H1 (cell line): ENCODE data around the gene GOLGA3. TPM values are rescaled to one million over a fixed set of nuclear protein-coding genes. Genes with fewer than 3 reads are reported as not detected.

ENCODE experiments used
- ATF3 ChIP-seq: IDR thresholded peaks from 2 replicates; pipeline ENCODE4 v1.6.1; 2011; ENCODE audit warnings: low read depth, mild to moderate bottlenecking, low read length; ENCODE audit not compliant: insufficient read depth
- CHD1 ChIP-seq: IDR thresholded peaks from 2 replicates; pipeline ENCODE4 v1.6.1; 2012; ENCODE audit warnings: low read depth, low read length, improper control_type of control experiment
- GTF2F1 ChIP-seq: IDR thresholded peaks from 2 replicates; pipeline ENCODE4 v1.6.1; 2012; ENCODE audit warnings: low read depth, low read length, improper control_type of control experiment, borderline replicate concordance
- HDAC2 ChIP-seq, 2 experiments: fragments of 300-600 bp in 1 of 2; sonication (generic) in 1 of 2; IDR thresholded peaks; 2 replicates each; pipeline ENCODE4 v1.6.1; 2011 to 2012; ENCODE audit warnings: low read depth in 2 of 2, low read length in 2 of 2, mild to moderate bottlenecking in 2 of 2, moderate library complexity in 2 of 2, borderline replicate concordance in 1 of 2, inconsistent platforms in 1 of 2
- SIN3A ChIP-seq, 2 experiments: IDR thresholded peaks in 1 of 2; conservative IDR thresholded peaks in 1 of 2; 2 replicates each; pipeline ENCODE4 v1.6.1; 2011 to 2012; ENCODE audit warnings: low read length in 2 of 2, improper control_type of control experiment in 1 of 2, low read depth in 1 of 2, mild to moderate bottlenecking in 1 of 2
- SIRT6 ChIP-seq: IDR thresholded peaks from one replicate; pipeline ENCODE4 v1.7.1; 2012; ENCODE audit warnings: low read length, inconsistent platforms
- SP1 ChIP-seq: IDR thresholded peaks from 2 replicates; pipeline ENCODE4 v1.6.1; 2011; ENCODE audit warnings: low read depth, low read length
- SP4 ChIP-seq: IDR thresholded peaks from 2 replicates; pipeline ENCODE4 v1.6.1; 2012; ENCODE audit warnings: low read length, inconsistent platforms
- polyA plus RNA-seq, 7 experiments: library from polyadenylated mRNA; depleted of rRNA in 3 of 7; stranded (reverse) in 5 of 7; unstranded in 2 of 7; fragments of >200 nt in 5 of 7; fragments of 200-250 nt in 2 of 7; gene quantifications; 1 replicate in 5 of 7; 2 replicates in 1 of 7; 4 replicates in 1 of 7; pipeline versions ENCODE4 v1.2.1 to v1.2.3, GENCODE V29; 2011 to 2013; ENCODE audit warnings: missing spikeins in 2 of 7, mixed read lengths in 2 of 7
- small RNA-seq: library from polyadenylated mRNA; stranded (forward); fragments of <200 nt; extraction: miRNeasy Mini kit (QIAGEN cat#:217004); gene quantifications from one replicate; pipeline ENCODE3, GENCODE V24; 2013; ENCODE audit not compliant: insufficient read depth
- total RNA-seq: library from RNA; stranded (reverse); fragmentation: NEBNext Ultra II Directional; extraction: Animal tissue kit (Norgen Biotek cat#: 25700); gene quantifications from 2 replicates; pipeline ENCODE4 v1.2.1, GENCODE V29; 2021
- TF ChIP-seq, protein P1 (sequence below): IDR thresholded peaks from 2 replicates; pipeline ENCODE4 v1.6.1; 2012; ENCODE audit warnings: inconsistent platforms

The GOLGA3 gene
- total and polyA plus RNA-seq, 2 of the 8 experiments (the other 6 are each of a cell fraction or from before 2014, with no cell fraction given) = 6.4 to 33.1 TPM

DNA sequence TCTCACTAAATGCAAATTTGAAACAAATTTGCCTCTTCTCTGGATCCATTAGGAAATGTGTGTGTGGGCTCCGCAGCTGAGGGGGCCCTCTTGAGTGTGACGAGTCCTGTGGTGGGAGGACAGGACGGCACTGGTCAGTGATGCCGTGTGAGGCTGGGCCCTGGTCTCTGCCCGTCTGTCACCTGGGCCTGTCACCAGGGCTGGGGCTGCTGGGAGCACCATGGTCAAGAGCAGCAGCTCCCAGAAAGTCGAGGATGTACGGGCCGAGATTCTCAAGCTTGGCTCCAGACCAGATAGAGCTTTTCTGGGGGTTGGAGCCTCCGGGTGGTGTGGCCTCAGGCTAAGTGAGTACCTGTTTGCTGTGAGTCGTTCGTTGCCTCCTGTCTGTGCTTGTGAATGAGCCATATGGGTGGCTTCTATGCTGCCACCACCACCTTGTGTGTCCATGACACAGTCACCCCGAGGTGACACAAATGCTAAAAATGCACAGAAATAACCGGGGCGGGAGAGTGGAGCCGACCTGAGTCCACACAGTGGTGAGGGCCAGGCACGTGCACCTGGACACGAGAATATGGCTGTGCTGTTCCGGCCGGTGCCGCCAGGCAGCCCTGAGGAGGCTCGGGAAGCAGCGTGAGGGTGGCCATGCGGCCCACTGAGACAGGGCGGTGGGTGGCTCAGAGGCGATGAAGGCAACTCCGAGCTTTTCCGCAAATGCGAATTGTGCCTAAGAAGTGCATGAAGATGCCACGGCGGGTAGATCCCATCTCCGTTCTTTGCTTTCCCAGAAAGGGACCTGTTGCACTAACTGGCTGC lies 109.3 kb downstream of the GOLGA3 start (continued):
- TF ChIP-seq HDAC2 (IDR thresholded peaks at IDR 0.05; ENCODE audit: borderline replicate concordance in 1 of 2, low read depth in 2 of 2, low read length in 2 of 2) = no peak
- TF ChIP-seq SIRT6 = no peak
- TF ChIP-seq SIN3A (conservative IDR thresholded peaks at IDR 0.05 in 1 of 2, IDR thresholded peaks at IDR 0.05 in 1 of 2; ENCODE audit: low read depth in 1 of 2, low read length in 2 of 2) = no peak
- TF ChIP-seq, protein P1, sequence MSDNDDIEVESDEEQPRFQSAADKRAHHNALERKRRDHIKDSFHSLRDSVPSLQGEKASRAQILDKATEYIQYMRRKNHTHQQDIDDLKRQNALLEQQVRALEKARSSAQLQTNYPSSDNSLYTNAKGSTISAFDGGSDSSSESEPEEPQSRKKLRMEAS = no peak
- no peak for TF ChIP-seq SP1
- no peak for TF ChIP-seq CHD1
- no peak for TF ChIP-seq ATF3
- no peak for TF ChIP-seq SP4
- no peak for TF ChIP-seq GTF2F1
- TF ChIP-seq, all 59 proteins: peak for 0

Small RNA genes lying within 50 kb of the gene (small RNA-seq; reads per million reads assigned to genes)
- gene RNA5SP379 = not detected

Other genes starting within 250 kb of the GOLGA3 start
- not detected in 2 replicates for gene LRCOL1, start 218.3 kb downstream of the GOLGA3 start, total RNA-seq
- gene LRCOL1, start 218.3 kb downstream of the GOLGA3 start, polyA plus RNA-seq (2011; rRNA removed) = 0.42 TPM in 1 of 2 replicates, not detected in the other
- gene P2RX2, start 210.1 kb downstream of the GOLGA3 start, total RNA-seq = 0.84 and 1.5 TPM in 2 replicates
- 2.2 and 6.3 TPM in 2 replicates for gene P2RX2, start 210.1 kb downstream of the GOLGA3 start, polyA plus RNA-seq (2011; rRNA removed)
- 111 and 115 TPM in 2 replicates for gene POLE, start 141.5 kb downstream of the GOLGA3 start, total RNA-seq
- 59.7 and 93.1 TPM in 2 replicates for gene POLE, start 141.5 kb downstream of the GOLGA3 start, polyA plus RNA-seq (2011; rRNA removed)
- 15.1 and 17.5 TPM in 2 replicates for gene PXMP2, start 141.3 kb downstream of the GOLGA3 start, total RNA-seq
- 13.8 and 19.5 TPM in 2 replicates for gene PXMP2, start 141.3 kb downstream of the GOLGA3 start, polyA plus RNA-seq (2011; rRNA removed)
- 84.0 and 92.7 TPM in 2 replicates for gene PGAM5, start 118.0 kb downstream of the GOLGA3 start, total RNA-seq
- 66.4 and 78.7 TPM in 2 replicates for gene PGAM5, start 118.0 kb downstream of the GOLGA3 start, polyA plus RNA-seq (2011; rRNA removed)
- 58.2 and 64.9 TPM in 2 replicates for gene ANKLE2, start 67.0 kb downstream of the GOLGA3 start, total RNA-seq
- 41.0 and 56.0 TPM in 2 replicates for gene ANKLE2, start 67.0 kb downstream of the GOLGA3 start, polyA plus RNA-seq (2011; rRNA removed)
- gene CHFR, start 58.7 kb upstream of the GOLGA3 start, total RNA-seq = 44.6 and 45.2 TPM in 2 replicates
- 31.4 and 58.8 TPM in 2 replicates for gene CHFR, start 58.7 kb upstream of the GOLGA3 start, polyA plus RNA-seq (2011; rRNA removed)
- gene ZNF605, start 127.4 kb upstream of the GOLGA3 start, total RNA-seq = 16.9 and 20.3 TPM in 2 replicates
- gene ZNF605, start 127.4 kb upstream of the GOLGA3 start, polyA plus RNA-seq (2011; rRNA removed) = 2.7 and 3.6 TPM in 2 replicates
- 7.6 and 8.4 TPM in 2 replicates for gene ZNF26, start 157.5 kb upstream of the GOLGA3 start, total RNA-seq
- gene ZNF26, start 157.5 kb upstream of the GOLGA3 start, polyA plus RNA-seq (2011; rRNA removed) = 5.8 and 9.0 TPM in 2 replicates
- 33.5 and 34.0 TPM in 2 replicates for gene ZNF84, start 208.6 kb upstream of the GOLGA3 start, total RNA-seq
- gene ZNF84, start 208.6 kb upstream of the GOLGA3 start, polyA plus RNA-seq (2011; rRNA removed) = 5.6 and 8.9 TPM in 2 replicates